GM18526 (cell line): ENCODE data around the gene MKLN1.

Experiments used
- POLR2A ChIP-seq: IDR thresholded peaks from 3 replicates; pipeline ENCODE4 v1.6.1; 2011; ENCODE audit not compliant: insufficient read length; ENCODE audit errors: extremely low read depth

Gene MKLN1

GRCh38 chr7:131507592-131508331 is 180.1 kb downstream of the MKLN1 start:
- no peak for TF ChIP-seq POLR2A

- TF ChIP-seq POLR2A: no peak
Measured at GRCh38 chr7:131508754-131509486, 181.2 kb downstream of the MKLN1 start.

- no peak for TF ChIP-seq POLR2A
Measured at GRCh38 chr7:131509781-131510180, 182.1 kb downstream of the MKLN1 start.

- TF ChIP-seq POLR2A: no peak
Measured at GRCh38 chr7:131511071-131511470, 183.4 kb downstream of the MKLN1 start.

- TF ChIP-seq POLR2A: no peak
Measured at GRCh38 chr7:131511774-131512535, 184.3 kb downstream of the MKLN1 start.

- TF ChIP-seq POLR2A: no peak
Measured at GRCh38 chr7:131513245-131514061, 185.8 kb downstream of the MKLN1 start.

- no peak for TF ChIP-seq POLR2A
Measured at GRCh38 chr7:131517218-131517923, 189.7 kb downstream of the MKLN1 start.

- TF ChIP-seq POLR2A: no peak
Measured at GRCh38 chr7:131518626-131519025, 190.9 kb downstream of the MKLN1 start.

- no peak for TF ChIP-seq POLR2A
Measured at GRCh38 chr7:131521651-131522163, 194.0 kb downstream of the MKLN1 start.

- no peak for TF ChIP-seq POLR2A
Measured at GRCh38 chr7:131522325-131522930, 194.8 kb downstream of the MKLN1 start.

GRCh38 chr7:131524115-131524514 is 196.4 kb downstream of the MKLN1 start:
- TF ChIP-seq POLR2A: no peak

- TF ChIP-seq POLR2A: no peak
Measured at GRCh38 chr7:131524703-131525102, 197.0 kb downstream of the MKLN1 start.

- TF ChIP-seq POLR2A: no peak
Measured at GRCh38 chr7:131525820-131526219, 198.1 kb downstream of the MKLN1 start.

GRCh38 chr7:131527456-131527855 is 199.8 kb downstream of the MKLN1 start:
- TF ChIP-seq POLR2A: no peak
